Endothelial cell of umbilical vein (primary cell): ENCODE measurements around the gene ERBB4. TPM values are rescaled to one million over a fixed set of nuclear protein-coding genes. Genes with fewer than 3 reads are reported as not detected.

ENCODE experiments used
- BruUV-seq: library from RNA; stranded (reverse); fragments of 400-500 nt; replicated peaks from 2 replicates; lab custom pipeline; 2021; lab: Mats Ljungman, UMichigan
- CTCF ChIA-PET: fragments of 300-600, 350-600 bp; sonication (Branson Sonifier 250); formaldehyde crosslinking; loops from one replicate; lab custom pipeline; 2021; ENCODE audit warnings: antibody characterized with exemption, inconsistent platforms; lab: Charles Lee
- POLR2A ChIA-PET: fragments of 300-600, 350-600 bp; sonication (Branson Sonifier 250); formaldehyde crosslinking; loops from one replicate; lab custom pipeline; 2021; ENCODE audit warnings: antibody characterized with exemption, inconsistent platforms; lab: Charles Lee
- DNase-seq: peaks from one replicate; pipeline ENCODE4 v3.0.0-alpha.2; 2011; ENCODE audit warnings: low read depth, low spot score
- FAIRE-seq: peaks from 2 replicates; lab custom pipeline; 2011; peaks lifted over from hg19 to GRCh38; lab: Jason Lieb, UNC
- H2AFZ ChIP-seq: 2 replicates; pipeline ENCODE4 v1.6.0; 2012; ENCODE audit warnings: low read depth, low read length, control low read depth, inconsistent platforms
- H3K27ac ChIP-seq: 2 replicates; pipeline ENCODE4 v1.5.1; 2011; ENCODE audit warnings: low read depth, mild to moderate bottlenecking, control low read depth, low read length, moderate library complexity; ENCODE audit not compliant: insufficient read depth
- H3K27me3 ChIP-seq, 2 experiments: 2 replicates each; pipeline versions ENCODE4 v1.6.0 to v1.6.1; 2011; ENCODE audit warnings: low read length in 2 of 2, mixed read lengths in 1 of 2; ENCODE audit not compliant: control insufficient read depth in 2 of 2, insufficient read depth in 2 of 2
- H3K36me3 ChIP-seq, 2 experiments: 2 replicates in 1 of 2; 3 replicates in 1 of 2; pipeline ENCODE4 v1.5.1; 2011; ENCODE audit warnings: low read length in 2 of 2, mild to moderate bottlenecking in 1 of 2, moderate library complexity in 1 of 2; ENCODE audit not compliant: control insufficient read depth in 2 of 2, insufficient read depth in 2 of 2; ENCODE audit errors: extremely low read depth in 1 of 2
- H3K4me1 ChIP-seq: 3 replicates; pipeline ENCODE4 v1.5.1; 2011; ENCODE audit warnings: mild to moderate bottlenecking, low read length; ENCODE audit not compliant: control insufficient read depth, insufficient read depth; ENCODE audit errors: extremely low read depth
- H3K4me2 ChIP-seq: 2 replicates; pipeline ENCODE4 v1.6.1; 2011; ENCODE audit warnings: low read length, control low read depth, mixed read lengths; ENCODE audit not compliant: insufficient read depth
- H3K4me3 ChIP-seq, 3 experiments: fragments of 200-600 bp in 1 of 3; sonication (generic), shearing (Covaris generic) in 1 of 3; replicated peaks in 1 of 3; 2 replicates each; pipeline ENCODE4 v1.5.1; 2011 to 2016; ENCODE audit warnings: control low read depth in 3 of 3, low read length in 3 of 3, mild to moderate bottlenecking in 2 of 3, inconsistent platforms in 1 of 3, low read depth in 1 of 3, moderate library complexity in 1 of 3; ENCODE audit not compliant: insufficient read depth in 1 of 3
- H3K79me2 ChIP-seq: 2 replicates; pipeline ENCODE4 v1.6.0; 2012; ENCODE audit warnings: low read length, inconsistent platforms; ENCODE audit not compliant: control insufficient read depth, insufficient read depth
- H3K9ac ChIP-seq: replicated peaks from 2 replicates; pipeline ENCODE3; 2011; ENCODE audit warnings: low read length, control low read depth; ENCODE audit not compliant: insufficient read depth; ENCODE audit errors: extremely low read depth
- H3K9me1 ChIP-seq: replicated peaks from 3 replicates; pipeline ENCODE4 v1.6.0; 2011; ENCODE audit warnings: mild to moderate bottlenecking, low read length; ENCODE audit not compliant: control insufficient read depth, insufficient read depth; ENCODE audit errors: extremely low read depth
- H3K9me3 ChIP-seq: replicated peaks from 2 replicates; pipeline ENCODE4 v1.5.1; 2012; ENCODE audit warnings: low read length, inconsistent platforms; ENCODE audit not compliant: control insufficient read depth, insufficient read depth
- H4K20me1 ChIP-seq: replicated peaks from 2 replicates; pipeline ENCODE3; 2011; ENCODE audit warnings: mild to moderate bottlenecking, low read length; ENCODE audit not compliant: control insufficient read depth, insufficient read depth; ENCODE audit errors: extremely low read depth
- CTCF ChIP-seq, 2 donors: IDR thresholded peaks; 1 replicate in 1 of 2; 2 replicates in 1 of 2; pipeline ENCODE4 v1.5.1; 2011; ENCODE audit warnings: low read length in 2 of 2, mild to moderate bottlenecking in 2 of 2, moderate library complexity in 2 of 2, control low read depth in 1 of 2, inconsistent platforms in 1 of 2, low read depth in 1 of 2; ENCODE audit not compliant: insufficient read depth in 1 of 2; ENCODE audit errors: extremely low read depth in 1 of 2
- EZH2 ChIP-seq: IDR thresholded peaks from 2 replicates; pipeline ENCODE4 v1.6.1; 2012; ENCODE audit warnings: borderline replicate concordance, low read depth, mild to moderate bottlenecking, moderate library complexity, low read length, inconsistent platforms; ENCODE audit not compliant: severe bottlenecking
- FOS ChIP-seq: IDR thresholded peaks from 2 replicates; pipeline ENCODE4 v1.6.1; 2011; ENCODE audit warnings: mild to moderate bottlenecking, low read length, moderate library complexity, borderline replicate concordance; ENCODE audit not compliant: insufficient read depth
- GATA2 ChIP-seq: IDR thresholded peaks from 2 replicates; pipeline ENCODE4 v1.7.0; 2011; ENCODE audit warnings: low read depth, mild to moderate bottlenecking, moderate library complexity, mixed read lengths, low read length; ENCODE audit not compliant: insufficient read length, insufficient read depth
- JUN ChIP-seq: IDR thresholded peaks from 2 replicates; pipeline ENCODE4 v1.6.1; 2011; ENCODE audit warnings: borderline replicate concordance, low read depth; ENCODE audit not compliant: insufficient read length, insufficient read depth
- MAX ChIP-seq: IDR thresholded peaks from 2 replicates; pipeline ENCODE4 v1.6.1; 2011; ENCODE audit not compliant: insufficient read depth, insufficient read length
- MYC ChIP-seq: IDR thresholded peaks from one replicate; pipeline ENCODE4 v1.6.1; 2011; ENCODE audit warnings: mild to moderate bottlenecking, low read depth, low read length
- POLR2A ChIP-seq: IDR thresholded peaks from 2 replicates; pipeline ENCODE4 v1.6.1; 2012; ENCODE audit warnings: low read depth, mild to moderate bottlenecking, control low read depth, low read length
- POLR2AphosphoS5 ChIP-seq: IDR thresholded peaks from 2 replicates; pipeline ENCODE4 v1.6.1; 2012; ENCODE audit warnings: low read depth, mild to moderate bottlenecking, control low read depth, low read length, moderate library complexity; ENCODE audit not compliant: insufficient read depth
- dilution Hi-C: fragments of 300-500 bp; cut with MboI; formaldehyde crosslinking; loops from one replicate; pipeline ENCODE4 v1.15.0; 2019; ENCODE audit warnings: low sequenced_read_pairs; ENCODE audit not compliant: extremely low pct_ligation_motif_present
- intact Hi-C: fragments of 100-400 bp; cut with micrococcal nuclease; formaldehyde crosslinking; loops from one replicate; pipeline ENCODE4 v1.10.0; 2022
- polyA plus RNA-seq, 4 experiments: library from polyadenylated mRNA; depleted of rRNA in 3 of 4; stranded (reverse) in 3 of 4; unstranded in 1 of 4; fragments of >200 nt; gene quantifications; 2 replicates each; pipeline versions ENCODE4 v1.2.1 to v1.2.3, GENCODE V29; 2011 to 2012; ENCODE audit warnings: missing spikeins in 1 of 4
- total RNA-seq: library from RNA; stranded (reverse); gene quantifications from 2 replicates; pipeline ENCODE4 v1.2.3, GENCODE V29; 2021

Gene ERBB4
- total and polyA plus RNA-seq, 2 donors (not counting 3 experiments of a cell fraction or from before 2014, with no cell fraction given): 0.01 to 0.27 TPM

- Histone ChIP-seq H4K20me1 (no peaks in the 10 kb centered on the region), H3K9me3 (no peaks in the 10 kb centered on the region), H3K27me3 (no peaks in the 10 kb centered on the region), H3K4me3 (no peak overlapping the region), H3K79me2 (no peaks in the 10 kb centered on the region), H3K4me1 (no peaks in the 10 kb centered on the region), H2AFZ (no peak overlapping the region), H3K4me2 (no peak overlapping the region), H3K9me1 (no peaks in the 10 kb centered on the region), H3K27ac (no peak overlapping the region), H3K36me3 (no peaks in the 10 kb centered on the region), H3K9ac (no peak overlapping the region)
- POLR2A ChIA-PET: no interaction called here
- no peak for DNase-seq
- intact Hi-C loops (no loop called here), dilution Hi-C loops (no loop called here)
- TF ChIP-seq JUN (no peak), CTCF (IDR thresholded peaks at IDR 0.05; ENCODE audit: extremely low read depth in 1 of 2, insufficient read depth in 1 of 2, low read depth in 1 of 2, low read length in 2 of 2) (no peak), GATA2 (no peak), MAX (no peak), POLR2AphosphoS5 (no peak)
- no peak for FAIRE-seq
- no TSS peak for BruUV-seq
- CTCF ChIA-PET: no interaction called here
Observed at GRCh38 chr2:211816754-211817153, 721.8 kb downstream of the ERBB4 start.

GRCh38 chr2:211812587-211812986 lies 726.0 kb downstream of the ERBB4 start:
- Histone ChIP-seq H2AFZ (no peak overlapping the region), H3K9ac (no peak overlapping the region), H3K9me3 (no peaks in the 10 kb centered on the region), H3K4me1 (no peaks in the 10 kb centered on the region), H3K27me3 (no peaks in the 10 kb centered on the region), H3K27ac (no peak overlapping the region), H3K4me2 (no peak overlapping the region), H3K9me1 (no peaks in the 10 kb centered on the region), H4K20me1 (no peaks in the 10 kb centered on the region), H3K79me2 (no peaks in the 10 kb centered on the region), H3K36me3 (no peaks in the 10 kb centered on the region), H3K4me3 (no peak overlapping the region)
- ChIA-PET POLR2A (no interaction called here), CTCF (no interaction called here)
- BruUV-seq: no TSS peak
- dilution Hi-C loops (no loop called here), intact Hi-C loops (no loop called here)
- no peak for FAIRE-seq
- DNase-seq: no peak
- TF ChIP-seq POLR2AphosphoS5 (no peak), GATA2 (no peak), EZH2 (no peak), MYC (no peak), FOS (no peak), POLR2A (no peak), JUN (no peak), CTCF (IDR thresholded peaks at IDR 0.05; ENCODE audit: extremely low read depth in 1 of 2, insufficient read depth in 1 of 2, low read depth in 1 of 2, low read length in 2 of 2) (no peak), MAX (no peak)
